ENCODE results near the gene LCN15.
"Not testable (repeated sequence)": the region's sequence is repeated elsewhere in the genome, so short reads cannot be mapped to it uniquely, and the experiment has no call there.

Gene LCN15

DNA sequence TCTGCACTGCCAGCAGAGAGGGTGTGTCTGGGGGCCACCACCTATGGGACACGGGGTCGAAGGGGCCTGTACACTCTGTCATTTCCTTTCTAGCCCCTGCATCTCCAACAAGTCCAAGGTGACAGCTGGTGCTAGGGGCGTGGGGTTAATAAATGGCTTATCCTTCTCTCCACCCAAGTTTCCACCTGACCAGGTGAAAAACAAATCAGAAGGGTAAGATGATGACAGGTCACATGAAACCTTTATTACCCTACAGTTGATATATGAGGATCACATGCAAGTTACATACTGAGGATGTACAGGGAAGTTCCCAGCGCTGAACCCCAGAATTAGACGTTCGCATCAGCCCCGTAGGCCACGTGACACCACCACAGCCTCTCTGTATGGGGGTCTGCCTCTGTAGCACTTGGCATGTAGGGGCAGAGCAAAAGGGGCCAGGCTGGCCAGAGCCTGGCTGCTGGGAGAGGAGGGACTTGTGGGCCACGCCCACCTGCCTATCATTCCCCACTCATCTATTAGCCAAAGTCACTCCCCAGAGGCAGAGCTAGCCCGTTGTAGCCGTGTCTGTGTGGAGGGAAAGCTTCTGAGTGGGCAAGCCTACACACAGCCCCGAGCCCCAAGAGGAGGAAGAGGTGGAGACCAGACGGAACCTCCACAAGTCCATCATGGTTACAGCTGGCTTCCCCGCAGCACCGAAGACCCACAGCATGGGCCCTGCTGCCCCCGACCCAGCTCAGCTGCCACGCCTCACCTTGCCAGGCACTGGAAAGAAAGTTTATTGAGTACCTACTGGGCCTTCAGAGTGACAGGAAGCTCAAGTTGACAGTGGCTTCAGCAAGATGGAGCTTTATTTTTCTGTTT lies 29.0 kb upstream of the LCN15 start:
- no peak for FAIRE-seq

DNA sequence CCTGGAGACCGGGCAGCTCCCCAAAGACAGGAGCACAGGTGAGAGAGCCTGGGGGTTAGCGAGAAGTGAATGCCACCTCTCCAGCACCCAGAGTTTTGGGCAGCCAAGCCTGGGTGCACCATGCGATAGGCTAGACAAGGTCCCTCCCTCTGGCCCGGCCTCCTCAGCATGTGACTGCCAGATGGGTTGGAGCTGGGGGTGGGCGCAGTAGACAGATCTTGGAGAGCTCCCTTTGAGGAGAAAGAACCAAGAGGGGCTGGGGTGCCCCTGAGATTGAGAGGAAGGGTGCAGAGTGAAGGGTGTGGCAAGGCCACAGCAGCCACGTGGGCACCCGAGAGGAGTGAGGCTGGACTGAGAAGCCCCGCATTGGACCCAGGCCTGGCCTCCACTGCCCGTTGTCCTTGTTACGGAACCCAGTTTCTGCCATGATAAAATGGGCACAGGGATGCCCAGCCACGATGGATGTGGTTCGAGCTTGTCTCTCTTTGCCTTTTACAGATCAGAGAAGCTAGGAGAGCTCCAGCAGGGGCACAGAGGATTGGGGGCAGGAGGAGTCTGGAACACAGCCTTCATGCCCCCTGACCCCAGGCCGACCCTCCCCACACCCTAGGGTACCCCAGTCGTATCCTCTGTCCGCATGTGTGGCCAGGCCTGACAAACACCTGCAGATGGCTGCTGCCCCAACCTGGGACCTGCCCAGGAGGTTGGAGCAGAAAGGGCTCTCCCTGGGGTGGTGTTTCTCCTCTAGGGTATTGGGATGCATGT lies 28.2 kb upstream of the LCN15 start:
- no peak for FAIRE-seq

DNA sequence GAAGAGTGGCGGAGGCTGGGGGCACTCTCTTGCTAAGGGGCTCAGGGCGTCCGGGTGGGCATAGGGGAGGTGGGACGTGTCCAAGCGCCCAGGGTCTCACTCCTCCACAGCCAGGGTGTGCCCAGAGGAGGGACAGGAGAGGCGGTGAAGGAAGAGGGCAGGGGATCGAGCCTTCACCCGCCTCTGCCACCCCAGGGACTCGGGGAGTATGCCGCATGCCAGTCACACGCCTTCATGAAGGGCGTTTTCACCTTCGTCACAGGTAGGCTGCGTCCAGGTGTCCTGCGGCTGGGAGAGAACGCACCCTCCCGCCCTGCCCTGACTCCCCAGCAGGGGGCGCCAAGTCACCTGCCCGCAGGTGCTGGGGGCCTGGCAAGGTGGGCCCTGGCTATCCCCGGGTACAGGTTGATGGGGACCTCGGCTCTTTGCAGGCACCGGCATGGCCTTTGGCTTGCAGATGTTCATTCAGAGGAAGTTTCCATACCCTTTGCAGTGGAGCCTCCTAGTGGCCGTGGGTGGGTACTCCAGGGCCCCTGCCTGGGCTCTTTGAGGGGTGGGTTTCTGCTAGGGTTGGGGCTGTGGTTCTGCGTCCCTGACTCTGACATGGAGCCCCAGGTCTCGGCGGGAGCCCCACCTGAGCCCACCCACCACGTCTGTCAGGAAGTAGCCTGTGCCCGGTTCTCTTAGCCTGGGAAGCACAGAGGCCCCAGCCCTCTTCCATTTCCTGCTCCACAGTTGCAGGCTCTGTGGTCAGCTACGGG lies 27.4 kb upstream of the LCN15 start:
- no peak for FAIRE-seq

- FAIRE-seq, result no peak
These were observed 26.6 kb upstream of the LCN15 start, which contains the start of gene TMEM141 for GRCh38 chr9:136790640-136791515. Gene TMEM141, plus strand, starts transcription at chr9:136791344. Its CDS starts 27 bp downstream, at chr9:136791371.

DNA sequence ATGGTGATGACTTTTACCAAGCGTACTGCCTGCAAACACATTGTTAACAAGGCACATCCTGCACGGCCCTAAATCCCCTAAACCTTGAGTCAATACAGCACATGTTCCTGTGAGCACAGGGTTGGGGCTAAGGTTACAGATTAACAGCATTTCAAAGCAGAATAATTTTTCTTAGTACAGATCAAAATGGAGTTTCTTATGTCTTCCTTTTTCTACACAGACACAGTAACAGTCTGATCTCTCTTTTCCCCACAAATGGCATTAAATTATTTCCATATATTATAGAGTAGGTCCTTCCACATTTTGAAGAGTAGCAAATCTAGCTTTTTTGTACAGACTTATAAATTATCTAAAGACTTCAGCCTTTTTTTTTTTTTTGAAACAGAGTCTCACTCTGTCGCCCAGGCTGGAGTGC lies 25.2 kb upstream of the LCN15 start:
- no peak for FAIRE-seq

DNA sequence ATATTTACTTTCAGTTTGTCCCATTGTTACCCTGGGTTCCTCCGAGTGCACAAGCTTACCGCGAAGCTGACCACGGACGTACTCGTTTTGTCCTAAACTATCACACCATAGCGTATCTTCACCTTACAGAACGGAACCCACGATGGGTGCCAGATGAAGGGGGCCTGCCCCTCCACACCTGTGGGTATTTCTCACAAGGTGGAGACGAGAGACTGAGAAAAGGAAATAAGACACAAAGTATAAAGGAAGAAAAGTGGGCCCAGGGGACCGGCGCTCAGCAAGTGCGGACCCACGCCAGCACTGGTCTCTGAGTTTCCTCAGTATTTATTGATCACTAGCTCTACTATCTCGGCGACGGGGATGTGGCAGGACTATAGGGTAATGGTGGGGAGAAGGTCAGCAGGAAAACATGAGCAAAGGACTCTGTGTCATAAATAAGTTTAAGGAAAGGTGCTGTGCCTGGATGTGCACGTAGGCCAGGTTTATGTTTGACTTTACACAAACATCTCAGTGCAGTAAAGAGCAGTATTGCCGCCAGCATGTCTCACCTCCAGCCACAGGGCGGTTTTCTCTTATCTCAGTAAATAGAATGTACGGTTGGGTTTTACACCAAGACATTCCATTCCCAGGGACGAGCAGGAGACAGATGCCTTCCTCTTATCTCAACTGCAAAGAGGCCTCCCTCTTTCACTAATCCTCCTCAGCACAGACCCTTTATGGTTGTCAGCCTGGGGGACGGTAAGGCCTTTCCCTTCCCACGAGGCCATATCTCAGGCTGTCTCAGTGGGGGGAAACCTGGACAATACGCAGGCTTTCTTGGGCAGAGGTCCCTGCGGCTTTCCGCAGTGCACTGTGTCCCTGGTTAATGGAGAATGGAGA lies 24.6 kb upstream of the LCN15 start:
- FAIRE-seq, result not testable (repeated sequence)

- no peak for FAIRE-seq
These were observed 23.5 kb upstream of the LCN15 start for GRCh38 chr9:136787690-136788400.

GRCh38 chr9:136786983-136787382 lies 22.7 kb upstream of the LCN15 start:
- not testable (repeated sequence) for FAIRE-seq

GRCh38 chr9:136786451-136786850 lies 22.1 kb upstream of the LCN15 start:
- FAIRE-seq, result no peak

DNA sequence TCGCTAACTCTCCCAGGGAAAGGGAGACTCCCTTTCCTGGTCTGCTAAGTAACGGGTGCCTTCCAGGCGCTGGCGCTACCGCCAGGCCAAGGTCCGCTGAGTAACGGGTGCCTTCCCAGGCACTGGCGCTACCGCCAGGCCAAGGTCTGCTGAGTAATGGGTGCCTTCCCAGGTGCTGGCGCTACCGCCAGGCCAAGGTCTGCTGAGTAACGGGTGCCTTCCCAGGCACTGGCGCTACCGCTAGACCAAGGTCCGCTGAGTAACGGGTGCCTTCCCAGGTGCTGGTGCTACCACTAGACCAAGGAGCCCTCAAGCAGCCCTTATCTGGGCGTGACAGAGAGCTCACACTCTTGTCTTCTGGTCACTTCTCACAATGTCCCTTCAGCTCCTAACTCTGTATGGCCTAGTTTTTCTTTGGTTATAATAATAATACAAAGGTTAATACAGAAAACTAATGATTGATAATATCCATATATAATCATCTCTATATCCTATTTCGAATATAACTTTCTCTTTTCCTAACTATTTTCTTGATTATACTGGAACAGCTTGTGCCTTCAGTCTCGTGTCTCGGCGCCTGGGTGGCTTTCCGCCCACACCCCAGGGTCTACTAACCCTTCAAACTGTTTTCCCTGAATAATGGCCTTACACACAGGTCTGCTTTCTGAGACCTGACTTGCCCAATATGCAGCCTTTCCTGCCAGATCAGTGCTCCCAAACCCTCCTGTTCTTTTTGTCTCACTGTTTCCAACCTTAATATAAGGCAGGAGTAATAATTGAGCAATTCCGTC lies 21.4 kb upstream of the LCN15 start:
- not testable (repeated sequence) for FAIRE-seq

GRCh38 chr9:136784997-136785361 lies 20.7 kb upstream of the LCN15 start:
- FAIRE-seq, result no peak

GRCh38 chr9:136784249-136784996 lies 20.1 kb upstream of the LCN15 start:
- peak; percentile 72 for FAIRE-seq

DNA sequence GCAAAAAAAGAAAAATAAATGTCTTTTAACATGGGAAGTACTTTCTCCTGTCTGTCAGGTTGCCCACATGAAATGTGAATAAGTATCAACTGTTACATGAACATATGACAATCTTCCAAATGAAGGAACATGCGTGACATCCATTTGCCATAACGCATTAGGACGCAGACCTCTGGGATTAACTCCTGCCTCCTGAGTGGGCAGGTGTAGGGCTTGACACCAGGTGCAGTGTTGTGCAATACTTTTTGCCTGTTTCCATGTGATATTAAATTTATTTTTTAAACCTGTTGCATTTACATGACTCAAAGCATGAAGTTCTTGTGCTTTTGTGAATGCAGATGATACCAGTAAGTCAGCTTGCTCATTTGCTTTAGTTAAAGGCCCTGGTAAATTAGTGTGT lies 18.1 kb upstream of the LCN15 start:
- FAIRE-seq, result no peak

DNA sequence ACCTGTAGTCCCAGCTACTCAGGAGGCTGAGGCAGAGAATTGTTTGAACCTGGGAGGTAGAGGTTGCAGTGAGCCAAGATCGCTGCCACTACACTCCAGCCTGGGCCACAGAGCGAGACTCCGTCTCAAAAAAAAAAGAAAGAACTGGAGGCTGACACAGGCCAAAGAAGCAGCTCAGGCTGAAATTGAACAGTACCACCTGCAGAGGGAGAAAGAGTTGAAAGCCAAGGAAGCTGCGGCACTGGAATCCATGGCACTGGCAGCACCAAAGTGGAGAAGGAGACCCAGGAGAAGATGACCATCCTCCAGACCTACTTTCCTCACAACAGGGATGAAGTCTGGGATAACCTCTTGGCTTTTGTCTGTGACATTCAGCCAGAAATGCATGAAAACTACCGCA lies 15.5 kb upstream of the LCN15 start:
- FAIRE-seq, result no peak

GRCh38 chr9:136777359-136777758 lies 13.0 kb upstream of the LCN15 start:
- no peak for FAIRE-seq

DNA sequence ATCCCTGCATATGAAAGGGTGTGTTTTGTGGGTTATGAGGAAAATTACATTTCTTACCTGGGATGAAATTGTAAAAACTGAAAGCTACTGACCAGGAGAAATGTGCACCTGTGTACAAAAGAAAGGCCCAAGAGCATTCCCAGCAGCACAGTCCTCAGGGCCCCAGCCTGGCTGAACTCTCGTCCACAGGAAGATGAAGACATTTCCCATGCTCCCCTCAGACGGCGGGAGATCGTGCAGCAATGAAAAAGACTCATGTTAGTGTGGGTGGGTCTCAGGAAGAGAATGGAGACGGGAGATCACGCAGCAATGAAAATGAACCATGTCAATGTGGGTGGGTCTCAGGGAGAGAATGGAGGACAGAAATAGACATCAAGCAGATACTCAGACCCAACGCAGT lies 12.6 kb upstream of the LCN15 start:
- FAIRE-seq, result no peak

DNA sequence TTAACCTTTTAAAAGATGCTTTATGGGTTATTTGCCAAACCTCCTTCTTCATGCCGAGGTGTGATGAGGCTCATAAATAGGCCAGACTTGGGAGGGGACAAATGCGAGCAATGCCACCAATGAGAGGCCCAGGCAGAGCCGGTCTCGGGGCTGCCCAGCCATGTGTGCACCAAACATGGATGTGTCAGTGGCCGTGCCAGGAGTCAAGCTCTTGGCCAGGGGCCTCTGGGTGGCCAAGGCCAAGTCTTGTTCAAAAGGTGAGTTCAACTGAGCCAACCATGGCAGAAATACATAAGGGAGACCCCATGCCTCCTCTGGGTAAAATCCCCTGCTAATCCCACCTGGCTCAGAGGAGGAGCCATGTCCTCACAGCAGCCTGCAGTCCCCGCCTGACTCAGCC lies 10.9 kb upstream of the LCN15 start:
- no peak for FAIRE-seq

DNA sequence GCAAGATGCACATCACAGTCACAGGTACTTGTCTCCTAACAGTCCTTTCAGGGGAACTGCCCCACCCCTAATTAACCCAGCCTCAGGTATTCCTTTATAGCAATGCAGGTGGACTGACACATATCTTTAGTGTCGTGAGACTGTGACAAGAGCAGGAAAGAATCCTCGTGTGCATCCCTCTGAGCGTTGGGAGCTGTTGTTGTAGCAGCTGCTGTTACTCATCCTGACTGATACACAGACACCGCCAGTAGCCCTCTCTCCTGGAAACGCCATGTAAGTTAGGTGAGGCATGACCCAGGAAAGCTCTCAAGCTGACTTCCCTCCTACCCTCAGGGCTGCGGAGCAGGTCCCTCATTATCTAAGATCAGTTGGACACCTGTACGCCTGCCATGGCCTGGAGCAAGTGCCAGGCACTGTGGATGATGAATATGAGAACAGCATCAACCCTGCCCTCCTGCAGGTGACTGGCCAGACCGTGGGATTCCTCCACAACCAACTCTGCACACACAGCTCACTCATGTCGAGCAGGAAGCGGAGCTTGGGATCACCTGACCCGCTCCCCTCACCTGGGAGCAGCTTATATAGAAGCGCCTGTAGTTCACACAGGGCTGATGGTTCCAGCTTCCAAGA lies 10.2 kb upstream of the LCN15 start:
- FAIRE-seq, result no peak

All from A204.1 (cell line).